Large intestine (tissue), 3 donors: ENCODE measurements around the gene B4GALT1. TPM values are rescaled to one million over a fixed set of nuclear protein-coding genes. Genes with fewer than 3 reads are reported as not detected.

Experiments
- DNase-seq, 2 donors: peaks; one replicate each; pipeline versions ENCODE4 v3.0.0 to v3.0.0-alpha.2; 2013
- H3K27ac ChIP-seq: one replicate; pipeline ENCODE4 v1.5.1; 2013; ENCODE audit warnings: low read length
- H3K27me3 ChIP-seq: 2 replicates; pipeline ENCODE4 v1.6.1; 2013; ENCODE audit warnings: low read length; ENCODE audit not compliant: control insufficient read depth, insufficient read depth
- H3K36me3 ChIP-seq: 2 replicates; pipeline ENCODE4 v1.6.1; 2013; ENCODE audit warnings: low read length; ENCODE audit not compliant: control insufficient read depth, insufficient read depth
- H3K4me1 ChIP-seq: one replicate; pipeline ENCODE4 v1.6.1; 2013; ENCODE audit warnings: low read length; ENCODE audit not compliant: control insufficient read depth, insufficient read depth
- H3K4me3 ChIP-seq: one replicate; pipeline ENCODE4 v1.5.1; 2013; ENCODE audit warnings: low read length
- H3K9me3 ChIP-seq: one replicate; pipeline ENCODE4 v1.6.1; 2013; ENCODE audit warnings: mild to moderate bottlenecking, low read depth, low read length, moderate library complexity; ENCODE audit not compliant: control insufficient read depth
- WGBS: methylation state at CpG from one replicate; pipeline ENCODE4 v1.1.5; 2013; ENCODE audit warnings: low lambda C conversion rate; ENCODE audit not compliant: insufficient coverage; 5-methylcytosine and 5-hydroxymethylcytosine counted together
- polyA plus RNA-seq: library from polyadenylated mRNA; unstranded; fragments of 120-200 nt; gene quantifications from one replicate; pipeline ENCODE4 v1.2.1, GENCODE V29; 2013

B4GALT1 gene
- polyA plus RNA-seq, 1 donor: 120 TPM

- DNase-seq: no peak
- WGBS: no CpG with 5 or more reads among the region's 1 CpG
- H3K4me3 ChIP-seq: no peak overlapping the region
- no peaks in the 10 kb centered on the region for H3K27me3 ChIP-seq
- H3K4me1 ChIP-seq: no peaks in the 10 kb centered on the region
- no peaks in the 10 kb centered on the region for H3K9me3 ChIP-seq
- peaks cover 67% of the 10 kb centered on the region for H3K36me3 ChIP-seq
- H3K27ac ChIP-seq: no peak overlapping the region
Observed at GRCh38 chr9:33120620-33121019, 46.5 kb downstream of the B4GALT1 start.

- Histone ChIP-seq H3K36me3 (peaks cover 70% of the 10 kb centered on the region), H3K27ac (no peak overlapping the region), H3K27me3 (no peaks in the 10 kb centered on the region), H3K4me3 (no peak overlapping the region), H3K9me3 (no peaks in the 10 kb centered on the region), H3K4me1 (no peaks in the 10 kb centered on the region)
- 100% methylated on average over 1 of the region's 4 CpGs for WGBS
- no peak for DNase-seq
Observed at GRCh38 chr9:33117796-33118195, 49.3 kb downstream of the B4GALT1 start.

DNA sequence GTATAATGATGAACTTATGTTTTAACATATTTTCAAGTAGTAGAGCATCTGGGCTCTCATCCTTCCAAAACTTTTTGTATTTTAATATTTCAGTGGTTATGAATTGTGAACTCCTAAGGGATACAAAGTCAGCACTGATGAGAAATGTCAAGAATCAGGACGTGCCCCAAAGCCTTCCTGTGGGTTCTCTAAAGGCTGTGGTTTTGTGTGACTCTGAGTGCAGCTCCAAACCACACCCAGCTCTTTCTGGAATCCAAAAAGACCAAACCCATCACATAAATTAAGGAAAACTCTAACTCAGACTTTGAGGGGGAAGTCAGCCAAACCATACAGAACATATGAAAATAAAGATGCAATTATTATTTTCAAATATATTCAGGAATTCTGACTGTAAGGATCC, 49.8 kb downstream of the B4GALT1 start:
- WGBS: no CpG with 5 or more reads among the region's 1 CpG
- Histone ChIP-seq H3K27me3 (no peaks in the 10 kb centered on the region), H3K9me3 (no peaks in the 10 kb centered on the region), H3K27ac (no peak overlapping the region), H3K36me3 (peaks cover 70% of the 10 kb centered on the region), H3K4me1 (no peaks in the 10 kb centered on the region), H3K4me3 (no peak overlapping the region)
- DNase-seq: no peak

DNA sequence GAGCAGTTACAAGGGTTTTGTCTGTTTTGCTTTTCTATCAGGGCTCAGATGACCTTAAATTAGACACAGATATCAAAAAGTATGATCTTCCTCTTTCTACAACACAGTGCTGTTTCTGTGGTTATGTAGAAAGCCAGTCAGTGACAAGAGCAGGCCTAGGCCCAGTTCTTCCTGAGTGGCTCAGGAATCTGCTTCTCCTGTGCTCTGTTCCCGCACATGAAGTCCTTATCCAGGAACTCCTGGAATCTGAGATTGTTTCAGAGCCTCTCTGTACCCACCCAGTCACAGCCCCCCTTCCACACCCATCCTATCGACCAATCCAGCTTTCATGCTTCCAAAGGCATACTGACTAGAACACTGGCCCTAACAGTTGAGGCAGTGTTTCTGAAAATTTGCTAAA, 50.3 kb downstream of the B4GALT1 start:
- H3K4me1 ChIP-seq: no peaks in the 10 kb centered on the region
- WGBS: no CpG with 5 or more reads among the region's 2 CpGs
- H3K27ac ChIP-seq: no peak overlapping the region
- peaks cover 72% of the 10 kb centered on the region for H3K36me3 ChIP-seq
- no peak for DNase-seq
- no peaks in the 10 kb centered on the region for H3K27me3 ChIP-seq
- H3K9me3 ChIP-seq: no peaks in the 10 kb centered on the region
- H3K4me3 ChIP-seq: no peak overlapping the region

GRCh38 chr9:33114746-33115145, 52.4 kb downstream of the B4GALT1 start:
- peaks cover 71% of the 10 kb centered on the region for H3K36me3 ChIP-seq
- DNase-seq: no peak
- WGBS: no CpG with 5 or more reads among the region's 3 CpGs
- no peak overlapping the region for H3K4me3 ChIP-seq
- H3K27ac ChIP-seq: no peak overlapping the region
- no peaks in the 10 kb centered on the region for H3K4me1 ChIP-seq
- H3K27me3 ChIP-seq: no peaks in the 10 kb centered on the region
- H3K9me3 ChIP-seq: no peaks in the 10 kb centered on the region

DNA sequence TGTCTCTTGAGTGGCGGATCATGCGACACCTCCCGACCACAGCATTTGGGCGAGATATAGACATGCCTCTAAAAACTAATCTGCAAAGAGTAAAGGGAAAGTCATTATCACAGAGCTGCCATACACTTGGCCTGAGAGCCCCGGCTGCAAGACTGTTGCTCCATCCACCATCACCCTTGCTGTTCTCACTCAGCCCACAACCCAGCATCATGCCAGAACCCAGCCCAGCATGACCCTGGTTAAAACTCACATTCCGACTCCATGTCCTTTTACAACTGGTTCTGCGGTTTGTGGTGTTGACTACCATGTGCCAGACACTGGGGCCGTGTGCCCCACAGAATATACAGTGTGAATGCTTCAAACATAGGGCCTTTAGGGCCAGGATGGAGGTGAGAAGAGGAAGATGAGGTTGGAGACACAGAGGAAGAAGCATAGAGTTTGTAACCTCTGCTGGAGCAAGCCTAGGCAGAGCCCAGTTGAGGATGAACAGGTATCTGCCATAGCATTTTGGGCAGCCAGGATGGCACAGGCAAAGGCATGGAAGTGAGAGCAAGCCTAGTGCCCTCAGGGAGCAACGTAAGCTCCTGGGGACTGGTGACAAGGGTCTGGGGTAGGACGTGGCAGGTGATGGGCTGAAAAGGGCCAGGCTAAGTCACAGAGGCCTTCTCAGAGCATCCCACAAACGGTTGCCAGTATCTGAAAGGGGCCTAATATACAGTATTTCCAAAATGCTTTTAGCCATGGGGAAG, 53.2 kb downstream of the B4GALT1 start:
- H3K9me3 ChIP-seq: no peaks in the 10 kb centered on the region
- 100% methylated on average over 1 of the region's 11 CpGs for WGBS
- no peak overlapping the region for H3K4me3 ChIP-seq
- H3K4me1 ChIP-seq: no peaks in the 10 kb centered on the region
- DNase-seq: no peak
- H3K36me3 ChIP-seq: peaks cover 64% of the 10 kb centered on the region
- no peaks in the 10 kb centered on the region for H3K27me3 ChIP-seq
- no peak overlapping the region for H3K27ac ChIP-seq

- no peak for DNase-seq
- no peak overlapping the region for H3K4me3 ChIP-seq
- H3K27me3 ChIP-seq: no peaks in the 10 kb centered on the region
- no CpG with 5 or more reads among the region's 4 CpGs for WGBS
- H3K4me1 ChIP-seq: peaks cover 5% of the 10 kb centered on the region
- H3K36me3 ChIP-seq: peaks cover 50% of the 10 kb centered on the region
- no peak overlapping the region for H3K27ac ChIP-seq
- H3K9me3 ChIP-seq: no peaks in the 10 kb centered on the region
Observed at GRCh38 chr9:33112094-33112493, 55.0 kb downstream of the B4GALT1 start.

DNA sequence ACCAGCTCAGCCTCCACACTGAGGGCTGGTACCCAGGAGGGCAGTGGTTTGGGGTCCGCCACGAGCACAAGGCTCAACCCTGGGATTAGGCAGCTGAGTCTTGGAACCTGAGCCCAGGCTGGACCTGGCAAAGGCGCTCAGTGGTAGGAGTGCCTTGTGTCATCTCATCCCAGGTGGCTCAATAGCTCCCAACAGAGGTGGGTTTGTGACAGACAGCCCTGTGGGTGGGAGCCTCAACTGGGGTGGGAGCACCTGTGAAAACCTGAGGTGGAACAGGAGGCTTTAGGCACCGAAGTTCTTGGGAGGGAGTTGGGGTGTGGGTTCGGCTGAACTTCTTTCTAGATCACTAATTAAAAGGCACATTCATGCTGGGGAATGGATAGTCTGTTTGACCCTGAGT, 55.5 kb downstream of the B4GALT1 start:
- no CpG with 5 or more reads among the region's 5 CpGs for WGBS
- Histone ChIP-seq H3K27me3 (no peaks in the 10 kb centered on the region), H3K4me3 (no peak overlapping the region), H3K9me3 (no peaks in the 10 kb centered on the region), H3K4me1 (peaks cover 5% of the 10 kb centered on the region), H3K36me3 (peaks cover 47% of the 10 kb centered on the region), H3K27ac (no peak overlapping the region)
- no peak for DNase-seq

GRCh38 chr9:33110686-33111085, 56.5 kb downstream of the B4GALT1 start:
- no peak for DNase-seq
- peaks cover 5% of the 10 kb centered on the region for H3K4me1 ChIP-seq
- peaks cover 45% of the 10 kb centered on the region for H3K36me3 ChIP-seq
- no peaks in the 10 kb centered on the region for H3K27me3 ChIP-seq
- H3K9me3 ChIP-seq: no peaks in the 10 kb centered on the region
- no peak overlapping the region for H3K4me3 ChIP-seq
- WGBS: no CpG with 5 or more reads among the region's 5 CpGs
- no peak overlapping the region for H3K27ac ChIP-seq

DNA sequence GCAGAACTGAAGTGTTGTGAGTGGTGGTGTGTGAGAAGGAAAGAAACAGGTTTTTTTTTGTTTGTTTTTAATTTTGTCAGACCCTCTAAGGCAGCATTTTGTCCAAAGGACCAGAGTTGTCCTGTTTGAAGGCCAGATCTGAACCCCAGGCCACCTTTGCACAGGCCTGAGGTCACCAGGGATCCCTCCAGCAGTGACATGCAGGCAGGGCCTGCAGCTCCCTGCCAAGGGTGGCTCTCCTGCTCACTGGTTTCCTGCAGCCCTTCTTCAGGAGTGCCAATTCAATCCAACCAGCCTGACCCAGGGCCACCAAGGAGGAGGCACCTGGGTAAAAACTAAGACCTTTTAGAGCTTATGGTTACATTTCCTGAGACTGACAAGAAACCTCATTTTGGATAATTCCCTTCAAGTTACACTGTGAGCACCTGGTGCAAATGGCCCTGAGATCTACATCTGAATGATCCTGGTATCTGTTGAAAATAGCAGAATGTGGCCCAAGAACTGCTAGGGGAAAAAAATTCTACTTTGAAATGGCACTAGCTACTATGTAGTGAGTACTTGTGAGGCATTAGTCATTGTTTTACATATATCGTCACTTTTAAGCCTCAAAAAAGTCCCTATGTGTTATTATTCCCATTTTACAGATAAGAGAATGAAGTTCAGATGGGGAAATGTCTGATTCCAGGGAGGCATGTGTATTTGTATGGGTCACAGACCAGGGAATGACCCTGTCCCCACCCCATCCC, 57.1 kb downstream of the B4GALT1 start:
- peaks cover 40% of the 10 kb centered on the region for H3K36me3 ChIP-seq
- H3K4me1 ChIP-seq: peaks cover 5% of the 10 kb centered on the region
- no peaks in the 10 kb centered on the region for H3K9me3 ChIP-seq
- H3K27ac ChIP-seq: no peak overlapping the region
- H3K4me3 ChIP-seq: no peak overlapping the region
- DNase-seq: no peak
- WGBS: 83% methylated on average over 1 of the region's 1 CpG
- H3K27me3 ChIP-seq: no peaks in the 10 kb centered on the region
